Measurements from ENCODE around the gene MAB21L4. TPM values are rescaled to one million over a fixed set of nuclear protein-coding genes. Genes with fewer than 3 reads are reported as not detected.

MAB21L4 gene
- polyA plus RNA-seq, 1 of the 3 experiments (the other 2 are of a cell fraction) = not detected

GRCh38 chr2:240906141-240906910 lies 10.4 kb upstream of the MAB21L4 start, which contains the start of gene CROCC2 (continued):
- TF ChIP-seq IRF3 (IDR thresholded peaks at IDR 0.05; ENCODE audit: low read depth, low read length) (no peak), REST (IDR thresholded peaks at IDR 0.05; ENCODE audit: low read depth, low read length) (no peak), NRF1 (IDR thresholded peaks at IDR 0.05; ENCODE audit: low read depth, low read length) (no peak)

- no peak overlapping the region for H3K9ac ChIP-seq
- H3K9me3 ChIP-seq = no peaks in the 10 kb centered on the region
- no peak overlapping the region for H3K4me3 ChIP-seq (ENCODE audit: low read depth in 2 of 2, low read length in 1 of 2)
- H3K4me1 ChIP-seq (ENCODE audit: control insufficient read depth in 1 of 2, insufficient read depth in 2 of 2, low read depth in 1 of 2, low read length in 1 of 2) = peaks cover 0 to 64% of the 10 kb centered on the region in 2 experiments; a peak in 1 of 4 replicates
- no peaks in the 10 kb centered on the region for H4K20me1 ChIP-seq (ENCODE audit: insufficient read depth)
- H3K36me3 ChIP-seq (replicated peaks in 1 of 2; ENCODE audit: control insufficient read depth in 1 of 2, insufficient read depth in 2 of 2, low read length in 1 of 2) = no peaks in the 10 kb centered on the region
- CTCF ChIA-PET = interaction anchor here (0.6 to 1.7 kb wide), 4 partner anchors 8 to 253 kb away, joined by 3 to 5 read pairs (median 4); no protein-coding TSS in a partner anchor
- TF ChIP-seq MXI1 (IDR thresholded peaks at IDR 0.05; ENCODE audit: low read depth, low read length) (no peak), SMC3 (IDR thresholded peaks at IDR 0.05; ENCODE audit: low read depth, low read length) (no peak), FOXJ3 (CRISPR knock-in tag; IDR thresholded peaks at IDR 0.05) (no peak), REST (IDR thresholded peaks at IDR 0.05; ENCODE audit: low read depth, low read length) (no peak), FOXM1 (IDR thresholded peaks at IDR 0.05; ENCODE audit: low read depth) (no peak), ELF1 (IDR thresholded peaks at IDR 0.05) (no peak)
- H3F3A ChIP-seq (replicated peaks; ENCODE audit: insufficient read depth) = no peaks in the 10 kb centered on the region
- no peak overlapping the region for H2AFZ ChIP-seq (ENCODE audit: low read depth)
- no peak overlapping the region for H3K27ac ChIP-seq (ENCODE audit: low read depth in 2 of 2, low read length in 1 of 2)
- H3K79me2 ChIP-seq (ENCODE audit: insufficient read depth) = no peaks in the 10 kb centered on the region
- DNase-seq = no peak
- no peaks in the 10 kb centered on the region for H3K9me2 ChIP-seq
- WGBS (ENCODE audit: low lambda C conversion rate) = 70% methylated on average over 7 of the region's 13 CpGs
- no peak overlapping the region for H3K4me2 ChIP-seq
- POLR2A ChIA-PET = no interaction called here
- peaks cover 5% of the 10 kb centered on the region; the same call in 1 of the 2 replicates for H3K27me3 ChIP-seq (ENCODE audit: insufficient read depth)
Observed at GRCh38 chr2:240905176-240905781, 9.3 kb upstream of the MAB21L4 start.
